ENCODE measurements around the gene MEFV. TPM values are rescaled to one million over a fixed set of nuclear protein-coding genes. Genes with fewer than 3 reads are reported as not detected.

Gene MEFV
- 0.11 and 0.13 TPM in 2 replicates for total RNA-seq

GRCh38 chr16:3256146-3256865, at the start of gene MEFV:
MEFV (minus strand) TSS chr16:3256633; CDS start chr16:3256587, 46 bp downstream.

GRCh38 chr16:3305109-3306068, 49.0 kb upstream of the MEFV start, which contains the start of the genes TIGD7 and ZNF75A:
TIGD7 (minus strand) TSS chr16:3305430; CDS start chr16:3300614, 4,816 bp downstream.
ZNF75A (plus strand) TSS chr16:3305497; CDS start chr16:3308429, 2,932 bp downstream.

GRCh38 chr16:3282730-3283542, 26.5 kb upstream of the MEFV start, which contains the start of gene ZNF263:
ZNF263 (plus strand) TSS chr16:3283491; CDS start chr16:3283819, 328 bp downstream.

GRCh38 chr16:3234857-3235561, 21.4 kb downstream of the MEFV start, which contains the start of gene ZNF200:
ZNF200 (minus strand) TSS chr16:3235158; CDS start chr16:3233755, 1,403 bp downstream.

Other genes with a start within 250 kb of the MEFV start
- not detected in 2 replicates for gene CLDN9, start 243.7 kb downstream of the MEFV start, total RNA-seq
- not detected in 2 replicates for gene CLDN6, start 238.4 kb downstream of the MEFV start, total RNA-seq
- gene TNFRSF12A, start 236.3 kb downstream of the MEFV start, total RNA-seq: 114 and 131 TPM in 2 replicates
- 12.8 and 18.4 TPM in 2 replicates for gene HCFC1R1, start 232.7 kb downstream of the MEFV start, total RNA-seq
- 18.8 and 20.3 TPM in 2 replicates for gene THOC6, start 232.6 kb downstream of the MEFV start, total RNA-seq
- gene BICDL2, start 219.7 kb downstream of the MEFV start, total RNA-seq: 0.11 TPM in 1 of 2 replicates, not detected in the other
- not detected in 2 replicates for gene MMP25, start 210.1 kb downstream of the MEFV start, total RNA-seq
- gene IL32, start 191.0 kb downstream of the MEFV start, total RNA-seq: 1.3 and 5.6 TPM in 2 replicates
- not detected in 2 replicates for gene ZSCAN10, start 157.3 kb downstream of the MEFV start, total RNA-seq
- 9.7 and 11.8 TPM in 2 replicates for gene ZNF205, start 144.0 kb downstream of the MEFV start, total RNA-seq
- 4.2 and 4.8 TPM in 2 replicates for gene ZNF213, start 121.6 kb downstream of the MEFV start, total RNA-seq
- not detected in 2 replicates for gene OR1F1, start 68.4 kb downstream of the MEFV start, total RNA-seq
- 9.3 and 9.8 TPM in 2 replicates for gene ZNF200, start 21.5 kb downstream of the MEFV start, total RNA-seq
- 35.3 and 43.6 TPM in 2 replicates for gene ZNF263, start 26.9 kb upstream of the MEFV start, total RNA-seq
- 5.4 and 9.9 TPM in 2 replicates for gene TIGD7, start 48.8 kb upstream of the MEFV start, total RNA-seq
- 23.8 and 26.8 TPM in 2 replicates for gene ZNF75A, start 48.9 kb upstream of the MEFV start, total RNA-seq
- 0.11 TPM in 1 of 2 replicates, not detected in the other for gene OR2C1, start 99.3 kb upstream of the MEFV start, total RNA-seq
- 10.4 and 12.7 TPM in 2 replicates for gene ZSCAN32, start 144.4 kb upstream of the MEFV start, total RNA-seq
- gene ZNF174, start 144.6 kb upstream of the MEFV start, total RNA-seq: 8.4 and 9.3 TPM in 2 replicates
- 3.1 and 3.8 TPM in 2 replicates for gene ZNF597, start 186.9 kb upstream of the MEFV start, total RNA-seq
- 18.6 and 19.1 TPM in 2 replicates for gene NAA60, start 187.0 kb upstream of the MEFV start, total RNA-seq
- not detected in 2 replicates for gene C16orf90, start 238.9 kb upstream of the MEFV start, total RNA-seq
- gene CLUAP1, start 244.4 kb upstream of the MEFV start, total RNA-seq: 25.3 and 34.4 TPM in 2 replicates

Data from articular chondrocyte of knee joint (primary cell).